ENCODE results near the gene BRAT1.

- TF ChIP-seq CTCF (IDR thresholded peaks at IDR 0.05; ENCODE audit: low read depth, low read length, poor library complexity, severe bottlenecking): no peak
- TF ChIP-seq EZH2phosphoT487 (IDR thresholded peaks at IDR 0.05; ENCODE audit: borderline replicate concordance, low read length): no peak
Measured at GRCh38 chr7:2601907-2602306, 46.6 kb upstream of the BRAT1 start.

Data from DOHH2 (cell line).